Tibial nerve (tissue), 4 donors: ENCODE data around the gene SGTA. TPM values are rescaled to one million over a fixed set of nuclear protein-coding genes. Genes with fewer than 3 reads are reported as not detected.

ENCODE experiments used
- DNase-seq, 2 donors: peaks; one replicate each; pipeline ENCODE4 v3.0.0-alpha.2; 2019; ENCODE audit warnings: low spot score in 2 of 2
- H3K27ac ChIP-seq, 4 donors: fragments of 200-600 bp; sonication (generic) in 3 of 4; one replicate each; pipeline ENCODE4 v1.5.1; 2017 to 2019; ENCODE audit warnings: mild to moderate bottlenecking in 1 of 4
- H3K27me3 ChIP-seq, 2 donors: fragments of 200-600 bp; sonication (generic) in 1 of 2; one replicate each; pipeline versions ENCODE4 v1.5.1 to v1.6.0; 2017 to 2019
- H3K36me3 ChIP-seq, 3 donors: fragments of 200-600 bp; sonication (generic); one replicate each; pipeline ENCODE4 v1.5.1; 2018 to 2019
- H3K4me1 ChIP-seq, 4 donors: fragments of 200-600 bp; sonication (generic) in 3 of 4; one replicate each; pipeline ENCODE4 v1.5.1; 2017 to 2019
- H3K4me3 ChIP-seq, 4 donors: fragments of 200-600 bp; sonication (generic) in 3 of 4; one replicate each; pipeline ENCODE4 v1.5.1; 2017 to 2019; ENCODE audit warnings: mild to moderate bottlenecking in 1 of 4, moderate library complexity in 1 of 4
- H3K9me3 ChIP-seq, 4 donors: fragments of 200-600 bp; sonication (generic) in 3 of 4; one replicate each; pipeline ENCODE4 v1.5.1; 2017 to 2019
- EP300 ChIP-seq, 2 donors: sonication (generic); formaldehyde crosslinking; IDR thresholded peaks; one replicate each; pipeline ENCODE4 v1.6.1; 2017; ENCODE audit warnings: antibody characterized with exemption in 2 of 2, mild to moderate bottlenecking in 1 of 2
- POLR2A ChIP-seq, 2 donors: fragments of 450-650 bp; IDR thresholded peaks; one replicate each; pipeline ENCODE4 v1.6.1; 2017; ENCODE audit warnings: antibody characterized with exemption in 2 of 2, mild to moderate bottlenecking in 2 of 2, moderate library complexity in 2 of 2
- WGBS, 2 donors: methylation state at CpG; one replicate each; pipeline ENCODE4 v1.1.5; 2018; 5-methylcytosine and 5-hydroxymethylcytosine counted together
- total RNA-seq, 4 donors: library from RNA; depleted of rRNA; stranded (reverse); fragments of >200 nt; gene quantifications; one replicate each; pipeline ENCODE4 v1.1.0, GENCODE V29; 2016
- TF ChIP-seq, protein P1 (sequence below), 5 experiments: fragments of 200-600 bp in 3 of 5; fragments of 450-650 bp in 2 of 5; sonication (generic) in 3 of 5; IDR thresholded peaks; one replicate each; pipeline ENCODE4 v1.5.1; 2016 to 2019; ENCODE audit warnings: antibody characterized with exemption in 5 of 5, mild to moderate bottlenecking in 3 of 5, moderate library complexity in 2 of 5

SGTA gene
- total RNA-seq, 4 donors from 2014 or later = 40.2 to 47.6 (median 44.9) TPM

DNA sequence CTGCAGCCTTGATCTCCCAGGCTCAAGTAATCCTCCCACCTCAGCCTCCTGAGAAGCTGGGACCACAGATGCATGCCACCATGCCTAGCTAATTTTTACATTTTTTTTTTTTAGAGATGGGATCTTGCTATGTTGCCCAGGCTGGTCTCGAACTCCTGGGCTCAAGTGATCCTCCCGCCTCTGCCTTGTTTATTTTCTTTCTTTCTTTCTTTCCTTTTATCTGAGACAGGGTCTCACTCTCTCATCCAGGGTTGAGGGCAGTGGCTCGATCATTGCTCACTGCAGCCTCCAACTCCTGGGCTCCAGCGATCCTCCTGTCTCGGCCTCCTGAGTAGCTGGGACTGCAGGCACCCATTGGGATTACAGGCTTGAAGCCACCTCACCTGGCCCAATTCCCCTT, 76.8 kb downstream of the SGTA start:
- TF ChIP-seq, protein P1, sequence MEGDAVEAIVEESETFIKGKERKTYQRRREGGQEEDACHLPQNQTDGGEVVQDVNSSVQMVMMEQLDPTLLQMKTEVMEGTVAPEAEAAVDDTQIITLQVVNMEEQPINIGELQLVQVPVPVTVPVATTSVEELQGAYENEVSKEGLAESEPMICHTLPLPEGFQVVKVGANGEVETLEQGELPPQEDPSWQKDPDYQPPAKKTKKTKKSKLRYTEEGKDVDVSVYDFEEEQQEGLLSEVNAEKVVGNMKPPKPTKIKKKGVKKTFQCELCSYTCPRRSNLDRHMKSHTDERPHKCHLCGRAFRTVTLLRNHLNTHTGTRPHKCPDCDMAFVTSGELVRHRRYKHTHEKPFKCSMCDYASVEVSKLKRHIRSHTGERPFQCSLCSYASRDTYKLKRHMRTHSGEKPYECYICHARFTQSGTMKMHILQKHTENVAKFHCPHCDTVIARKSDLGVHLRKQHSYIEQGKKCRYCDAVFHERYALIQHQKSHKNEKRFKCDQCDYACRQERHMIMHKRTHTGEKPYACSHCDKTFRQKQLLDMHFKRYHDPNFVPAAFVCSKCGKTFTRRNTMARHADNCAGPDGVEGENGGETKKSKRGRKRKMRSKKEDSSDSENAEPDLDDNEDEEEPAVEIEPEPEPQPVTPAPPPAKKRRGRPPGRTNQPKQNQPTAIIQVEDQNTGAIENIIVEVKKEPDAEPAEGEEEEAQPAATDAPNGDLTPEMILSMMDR (IDR thresholded peaks at IDR 0.05) = no peak
- TF ChIP-seq POLR2A (IDR thresholded peaks at IDR 0.05) = no peak
- no peak for TF ChIP-seq EP300 (IDR thresholded peaks at IDR 0.05)
- H3K4me1 ChIP-seq = peaks cover 0 to 17% (median 3%) of the 10 kb centered on the region in 4 donors
- H3K36me3 ChIP-seq = no peaks in the 10 kb centered on the region
- no peak for DNase-seq
- peaks cover 0 to 22% of the 10 kb centered on the region in 2 donors for H3K27me3 ChIP-seq
- no peak overlapping the region for H3K27ac ChIP-seq
- H3K4me3 ChIP-seq = no peak overlapping the region
- H3K9me3 ChIP-seq = no peaks in the 10 kb centered on the region
- WGBS, 2 donors = 92 to 95% methylated on average over 5 of the region's 5 CpGs

Other genes with a start within 250 kb of the SGTA start
- gene GNG7, start 80.6 kb downstream of the SGTA start, total RNA-seq = 1 to 10 TPM; 2.6 to 5.3 (median 3.5) TPM
- gene DIRAS1, start 61.9 kb downstream of the SGTA start, total RNA-seq = under 1 TPM in 3 of 4 donors, not detected in 1; 0.59 to 0.90 (median 0.87) TPM
- gene SLC39A3, start 43.3 kb downstream of the SGTA start, total RNA-seq = 10 to 100 TPM; 29.8 to 42.5 (median 36.2) TPM
- 10 to 100 TPM; 35.8 to 91.8 (median 42.9) TPM for gene THOP1, start 2.2 kb upstream of the SGTA start, total RNA-seq
- 1 to 10 TPM; 4.4 to 9.0 (median 6.7) TPM for gene ZNF554, start 36.6 kb upstream of the SGTA start, total RNA-seq
- gene ZNF555, start 58.2 kb upstream of the SGTA start, total RNA-seq = 10 to 100 TPM in 1 of 4 donors, 1 to 10 TPM in 3; 5.7 to 11.4 (median 6.6) TPM
- 1 to 10 TPM in 1 of 4 donors, under 1 TPM in 3; under 0.01 to 1.3 (median 0.59) TPM for gene ZNF556, start 84.1 kb upstream of the SGTA start, total RNA-seq
- 1 to 10 TPM; 2.7 to 4.2 (median 3.2) TPM for gene ZNF57, start 117.7 kb upstream of the SGTA start, total RNA-seq
- gene ZNF77, start 161.7 kb upstream of the SGTA start, total RNA-seq = 1 to 10 TPM; 2.2 to 4.5 (median 3.3) TPM
- 10 to 100 TPM in 1 of 4 donors, 1 to 10 TPM in 1, under 1 TPM in 2; 0.44 to 13.5 (median 2.7) TPM for gene TLE6, start 194.3 kb upstream of the SGTA start, total RNA-seq
- 100 to 1,000 TPM in 3 of 4 donors, 10 to 100 TPM in 1; 87.5 to 184 (median 122) TPM for gene TLE2, start 246.0 kb upstream of the SGTA start, total RNA-seq